Thoracic aorta (tissue), 2 donors: Measurements from ENCODE around the gene C1QA. TPM values are rescaled to one million over a fixed set of nuclear protein-coding genes. Genes with fewer than 3 reads are reported as not detected.

Experiments used
- ATAC-seq: fragments of 150-250 bp; one replicate; pipeline ENCODE4 v1.8.0; 2017; ENCODE audit warnings: low read depth; ENCODE audit not compliant: insufficient number of reproducible peaks, low FRiP score
- DNase-seq: peaks from one replicate; pipeline ENCODE4 v3.0.0-alpha.2; 2020; ENCODE audit warnings: low spot score
- H3K27ac ChIP-seq, 2 donors: fragments of 200-600 bp; sonication (generic); 1 replicate in 1 of 2; 2 replicates in 1 of 2; pipeline ENCODE4 v1.5.1; 2016; ENCODE audit warnings: mild to moderate bottlenecking in 2 of 2, moderate library complexity in 2 of 2
- H3K27me3 ChIP-seq: fragments of 200-600 bp; sonication (generic); replicated peaks from 2 replicates; pipeline ENCODE4 v1.6.0; 2016; ENCODE audit warnings: mild to moderate bottlenecking; ENCODE audit not compliant: insufficient read depth
- H3K36me3 ChIP-seq: fragments of 200-600 bp; sonication (generic); one replicate; pipeline ENCODE4 v1.5.1; 2016
- H3K4me1 ChIP-seq, 2 donors: fragments of 200-600 bp; sonication (generic); 1 replicate in 1 of 2; 2 replicates in 1 of 2; pipeline versions ENCODE4 v1.5.1 to v1.6.0; 2016; ENCODE audit warnings: low read depth in 2 of 2, mild to moderate bottlenecking in 1 of 2; ENCODE audit not compliant: control insufficient read depth in 1 of 2
- H3K4me3 ChIP-seq: fragments of 200-600 bp; sonication (generic); 2 replicates; pipeline ENCODE4 v1.5.1; 2016; ENCODE audit warnings: mild to moderate bottlenecking
- H3K9me3 ChIP-seq: fragments of 200-600 bp; sonication (generic); 2 replicates; pipeline ENCODE4 v1.5.1; 2016
- CTCF ChIP-seq: fragments of 200-600 bp; sonication (generic); IDR thresholded peaks from one replicate; pipeline ENCODE4 v1.5.1; 2019; ENCODE audit warnings: antibody characterized with exemption
- total RNA-seq, 2 donors: library from RNA; depleted of rRNA; stranded (reverse); fragments of >200 nt; gene quantifications; one replicate each; pipeline versions ENCODE4 v1.1.0 to v1.2.3, GENCODE V29; 2016

C1QA gene, protein sequence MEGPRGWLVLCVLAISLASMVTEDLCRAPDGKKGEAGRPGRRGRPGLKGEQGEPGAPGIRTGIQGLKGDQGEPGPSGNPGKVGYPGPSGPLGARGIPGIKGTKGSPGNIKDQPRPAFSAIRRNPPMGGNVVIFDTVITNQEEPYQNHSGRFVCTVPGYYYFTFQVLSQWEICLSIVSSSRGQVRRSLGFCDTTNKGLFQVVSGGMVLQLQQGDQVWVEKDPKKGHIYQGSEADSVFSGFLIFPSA
- 100 to 1,000 TPM; 234 to 501 TPM for total RNA-seq

DNA sequence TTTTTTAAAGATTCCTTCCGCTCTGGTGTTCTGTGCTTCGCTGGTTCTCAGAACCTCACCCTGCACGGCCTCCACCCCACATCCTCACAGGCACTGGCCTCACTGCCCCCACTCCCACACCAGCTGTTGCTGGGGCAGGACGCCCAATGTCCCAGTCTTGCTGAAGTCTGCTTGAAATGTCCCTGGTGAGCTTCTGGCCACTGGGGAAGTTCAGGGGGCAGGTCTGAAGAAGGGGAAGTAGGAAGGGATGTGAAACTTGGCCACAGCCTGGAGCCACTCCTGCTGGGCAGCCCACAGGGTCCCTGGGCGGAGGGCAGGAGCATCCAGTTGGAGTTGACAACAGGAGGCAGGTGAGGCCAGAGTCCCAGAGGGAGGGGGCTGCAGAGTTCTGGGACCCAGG lies at the start of gene C1QA:
TSS of gene C1QA (plus strand) at position 276 of the 400 bp plus-strand sequence. CDS start 989 bp downstream, outside the sequence.
- H3K4me3 ChIP-seq, result peak within 1 kb of the TSS; percentile 60
- H3K36me3 ChIP-seq, result no peaks in the 10 kb centered on the region
- no peak for DNase-seq
- TF ChIP-seq CTCF, result no peak
- H3K27me3 ChIP-seq, result no peaks in the 10 kb centered on the region
- ATAC-seq, result no peak
- H3K4me1 ChIP-seq, result no peaks in the 10 kb centered on the region
- no peaks in the 10 kb centered on the region for H3K9me3 ChIP-seq
- no peak within 1 kb of the TSS for H3K27ac ChIP-seq

DNA sequence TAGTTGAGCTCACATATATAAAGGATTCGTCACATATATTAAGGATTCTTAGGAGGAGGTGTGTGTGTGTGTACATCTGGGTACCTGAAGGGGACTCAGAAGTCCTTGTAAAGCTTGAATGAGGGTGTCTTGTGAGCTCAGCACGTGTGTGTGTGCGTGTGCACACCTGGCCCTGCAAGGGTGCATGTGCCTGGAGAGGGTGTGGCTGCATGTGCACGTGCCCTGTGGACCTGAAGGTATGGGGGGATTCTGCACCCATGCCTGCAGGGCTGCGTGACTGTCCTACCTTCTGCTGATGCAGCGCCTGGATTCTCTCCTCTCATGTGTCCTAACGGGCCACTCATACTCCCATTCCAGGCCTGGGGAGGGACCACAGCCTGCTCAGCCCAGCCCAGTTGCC lies 49.2 kb upstream of the C1QA start:
- no peaks in the 10 kb centered on the region for H3K9me3 ChIP-seq
- no peak overlapping the region for H3K27ac ChIP-seq
- H3K36me3 ChIP-seq, result no peaks in the 10 kb centered on the region
- TF ChIP-seq CTCF, result no peak
- H3K4me1 ChIP-seq, result no peaks in the 10 kb centered on the region
- no peak for ATAC-seq
- no peak overlapping the region for H3K4me3 ChIP-seq
- H3K27me3 ChIP-seq, result no peaks in the 10 kb centered on the region
- DNase-seq, result no peak

- no peaks in the 10 kb centered on the region for H3K4me1 ChIP-seq
- no peak overlapping the region for H3K4me3 ChIP-seq
- no peaks in the 10 kb centered on the region for H3K36me3 ChIP-seq
- DNase-seq, result no peak
- H3K9me3 ChIP-seq, result no peaks in the 10 kb centered on the region
- no peaks in the 10 kb centered on the region for H3K27me3 ChIP-seq
- no peak for ATAC-seq
- no peak for TF ChIP-seq CTCF
- no peak overlapping the region for H3K27ac ChIP-seq
Observed at GRCh38 chr1:22588899-22589422, 47.5 kb upstream of the C1QA start.

- no peaks in the 10 kb centered on the region for H3K9me3 ChIP-seq
- H3K4me1 ChIP-seq, result no peaks in the 10 kb centered on the region
- H3K36me3 ChIP-seq, result no peaks in the 10 kb centered on the region
- no peaks in the 10 kb centered on the region for H3K27me3 ChIP-seq
- no peak for ATAC-seq
- TF ChIP-seq CTCF, result no peak
- H3K4me3 ChIP-seq, result no peak overlapping the region
- no peak for DNase-seq
- H3K27ac ChIP-seq, result no peak overlapping the region
Observed at GRCh38 chr1:22591576-22591975, 44.9 kb upstream of the C1QA start.

DNA sequence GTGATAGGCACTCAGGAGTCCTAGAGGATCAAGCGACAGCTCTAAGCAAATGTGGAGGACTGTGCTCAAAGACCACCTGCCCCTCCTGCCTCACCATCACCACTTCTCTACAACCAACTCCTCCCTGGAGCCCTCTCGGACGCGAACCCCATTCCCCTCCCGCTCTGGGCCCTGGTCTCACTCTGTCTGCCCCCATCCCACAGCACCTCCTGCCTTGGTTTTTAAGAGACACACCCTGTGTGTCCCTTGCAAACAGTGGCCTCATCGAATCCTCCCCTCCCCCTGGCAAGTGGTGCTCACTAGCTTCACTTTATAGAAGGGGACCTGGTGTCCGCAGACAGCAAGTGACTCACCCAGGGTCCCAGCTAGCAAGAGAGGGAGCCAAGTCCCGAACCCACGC lies 44.4 kb upstream of the C1QA start:
- no peak overlapping the region for H3K4me3 ChIP-seq
- no peak for ATAC-seq
- TF ChIP-seq CTCF, result no peak
- DNase-seq, result no peak
- H3K27ac ChIP-seq, result no peak overlapping the region
- H3K9me3 ChIP-seq, result no peaks in the 10 kb centered on the region
- H3K27me3 ChIP-seq, result no peaks in the 10 kb centered on the region
- no peaks in the 10 kb centered on the region for H3K36me3 ChIP-seq
- no peaks in the 10 kb centered on the region for H3K4me1 ChIP-seq
